GM12872 (cell line): Measurements from ENCODE around the gene SRPK3.

Experiments used
- TF ChIP-seq, protein P1 (sequence below): IDR thresholded peaks from 3 replicates; pipeline ENCODE4 v1.5.1; 2011; ENCODE audit warnings: low read depth, mild to moderate bottlenecking, low read length, moderate library complexity; ENCODE audit not compliant: insufficient read depth

SRPK3 gene

DNA sequence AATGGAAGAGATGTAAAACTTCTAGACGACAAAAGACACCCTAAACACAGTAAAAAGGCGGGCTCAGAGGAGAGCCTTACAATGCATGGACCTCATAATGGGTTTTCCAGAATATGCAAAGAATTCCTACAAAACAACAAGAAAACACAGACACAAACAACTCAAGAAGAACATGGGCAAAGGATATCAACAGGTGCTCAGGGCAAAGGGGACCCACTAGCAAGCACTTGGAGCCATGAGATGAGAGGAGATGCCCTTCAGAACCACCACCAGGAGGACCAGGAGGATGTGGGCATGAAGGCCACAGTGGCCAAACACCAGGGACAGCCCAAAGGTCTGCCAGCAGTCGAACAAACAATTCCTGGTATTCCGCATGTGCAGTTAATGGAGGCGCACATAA, 32.3 kb downstream of the SRPK3 start:
- TF ChIP-seq, protein P1, sequence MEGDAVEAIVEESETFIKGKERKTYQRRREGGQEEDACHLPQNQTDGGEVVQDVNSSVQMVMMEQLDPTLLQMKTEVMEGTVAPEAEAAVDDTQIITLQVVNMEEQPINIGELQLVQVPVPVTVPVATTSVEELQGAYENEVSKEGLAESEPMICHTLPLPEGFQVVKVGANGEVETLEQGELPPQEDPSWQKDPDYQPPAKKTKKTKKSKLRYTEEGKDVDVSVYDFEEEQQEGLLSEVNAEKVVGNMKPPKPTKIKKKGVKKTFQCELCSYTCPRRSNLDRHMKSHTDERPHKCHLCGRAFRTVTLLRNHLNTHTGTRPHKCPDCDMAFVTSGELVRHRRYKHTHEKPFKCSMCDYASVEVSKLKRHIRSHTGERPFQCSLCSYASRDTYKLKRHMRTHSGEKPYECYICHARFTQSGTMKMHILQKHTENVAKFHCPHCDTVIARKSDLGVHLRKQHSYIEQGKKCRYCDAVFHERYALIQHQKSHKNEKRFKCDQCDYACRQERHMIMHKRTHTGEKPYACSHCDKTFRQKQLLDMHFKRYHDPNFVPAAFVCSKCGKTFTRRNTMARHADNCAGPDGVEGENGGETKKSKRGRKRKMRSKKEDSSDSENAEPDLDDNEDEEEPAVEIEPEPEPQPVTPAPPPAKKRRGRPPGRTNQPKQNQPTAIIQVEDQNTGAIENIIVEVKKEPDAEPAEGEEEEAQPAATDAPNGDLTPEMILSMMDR: no peak

DNA sequence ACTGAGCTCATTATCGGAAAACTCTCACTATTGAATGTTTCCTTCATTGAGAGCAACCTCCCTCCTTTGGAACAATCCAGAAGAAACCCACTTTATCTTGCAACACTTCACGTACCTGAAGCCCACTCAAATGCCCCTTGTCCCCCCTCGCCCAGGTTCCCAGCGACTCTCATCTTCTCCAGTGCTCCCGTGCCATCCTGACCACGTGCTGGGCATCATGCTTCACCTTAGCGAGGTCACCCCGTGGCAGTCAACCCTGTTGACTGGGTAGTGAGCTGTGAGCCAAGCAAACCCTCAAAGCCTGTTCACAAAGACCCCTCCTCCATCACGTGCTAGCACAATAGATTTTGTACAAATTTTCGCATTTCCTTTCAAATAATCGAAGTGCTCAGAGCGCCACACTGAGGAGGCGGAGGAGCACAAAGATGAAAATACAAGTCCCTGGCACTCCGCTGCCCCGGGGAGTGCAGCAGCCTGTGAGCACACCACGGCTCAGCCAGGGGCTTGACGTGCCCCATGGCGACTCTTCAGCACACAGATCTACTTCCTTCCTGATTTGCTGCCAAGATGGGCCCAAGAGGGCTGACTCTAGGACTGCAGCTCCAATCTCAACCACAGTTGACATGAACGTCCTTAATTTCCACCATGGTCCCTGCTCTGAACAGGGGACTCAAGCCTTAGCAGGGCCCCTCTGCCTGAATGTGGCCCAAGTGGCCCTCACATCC, 33.9 kb downstream of the SRPK3 start:
- TF ChIP-seq, protein P1: no peak

DNA sequence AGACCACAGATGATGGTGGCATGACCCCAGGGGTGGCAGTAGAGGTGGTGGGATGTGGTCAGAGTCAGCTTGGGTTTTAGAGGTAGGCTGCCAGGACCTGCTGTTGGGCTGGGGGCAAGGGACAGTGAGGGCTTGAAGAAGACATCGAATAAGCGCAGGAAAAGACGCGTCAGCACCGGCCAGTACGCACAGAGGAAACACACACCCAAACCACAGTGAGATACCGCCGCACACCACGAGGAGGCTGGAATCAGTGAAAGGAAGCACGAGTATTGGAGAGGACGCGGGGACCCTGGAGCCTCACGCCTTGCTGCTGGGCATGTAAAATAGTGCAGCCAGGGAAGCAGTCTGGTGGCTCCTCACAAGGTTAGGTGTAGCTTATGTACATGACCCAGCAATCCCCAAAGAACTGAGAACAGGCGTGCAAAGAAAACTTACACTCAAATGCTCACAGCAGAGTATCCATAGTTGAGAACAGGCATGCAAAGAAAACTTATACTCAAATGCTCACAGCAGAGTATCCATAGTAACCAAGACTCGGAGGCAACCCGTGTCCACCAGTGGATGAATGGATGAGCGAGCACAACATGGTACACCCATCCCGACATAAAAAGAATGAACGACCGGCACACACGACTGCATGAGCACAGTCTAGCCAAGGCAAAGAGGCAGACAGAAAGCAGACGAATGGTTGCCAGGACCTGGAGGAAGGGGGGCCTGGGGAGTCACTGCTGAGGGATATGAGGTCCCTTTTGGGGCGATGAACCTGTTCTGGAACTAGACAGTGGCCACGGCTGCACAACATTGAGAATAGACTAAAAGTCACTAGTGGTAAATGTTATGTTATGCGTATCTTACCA, 36.2 kb downstream of the SRPK3 start:
- TF ChIP-seq, protein P1: no peak

DNA sequence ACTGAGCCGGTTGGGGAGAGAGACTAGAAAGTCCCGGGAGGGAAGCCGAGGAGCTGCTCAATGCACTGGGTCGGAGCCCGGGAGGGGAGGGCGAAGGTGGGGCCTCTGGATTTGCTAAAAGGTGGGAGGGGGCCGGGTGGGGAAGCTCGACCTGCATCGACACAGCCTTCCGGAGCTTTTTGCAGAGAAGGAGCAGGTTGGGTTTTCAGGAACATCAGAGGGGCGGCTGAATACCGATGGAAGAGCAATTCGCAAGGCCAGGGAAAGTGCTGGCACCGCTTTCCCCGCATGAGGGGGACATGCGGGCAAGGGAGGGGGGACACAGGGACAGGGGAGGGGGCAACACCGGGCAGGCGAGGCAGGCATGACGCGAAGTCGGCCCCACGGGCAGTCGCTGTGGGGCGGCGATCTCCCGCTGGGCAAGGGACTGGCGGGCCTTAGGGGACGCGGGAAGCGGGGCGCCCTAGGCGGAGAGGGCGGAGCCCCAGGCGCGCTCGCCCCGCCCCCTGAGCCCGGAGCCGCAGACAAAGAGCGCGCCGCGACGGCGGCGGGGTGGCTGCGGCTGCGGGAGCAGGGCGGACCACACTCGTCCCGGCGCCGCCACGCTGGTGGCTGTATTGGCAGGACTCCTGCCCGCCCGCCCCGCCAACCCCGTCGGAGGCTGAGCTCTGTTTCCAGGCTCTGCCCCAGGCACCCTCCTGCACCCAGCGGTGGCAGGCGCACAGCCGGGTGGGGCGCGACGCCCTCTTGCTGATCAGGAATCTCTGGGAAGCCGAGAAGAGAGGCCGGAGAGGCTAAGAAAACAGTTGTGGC, 37.9 kb downstream of the SRPK3 start:
- TF ChIP-seq, protein P1: no peak

DNA sequence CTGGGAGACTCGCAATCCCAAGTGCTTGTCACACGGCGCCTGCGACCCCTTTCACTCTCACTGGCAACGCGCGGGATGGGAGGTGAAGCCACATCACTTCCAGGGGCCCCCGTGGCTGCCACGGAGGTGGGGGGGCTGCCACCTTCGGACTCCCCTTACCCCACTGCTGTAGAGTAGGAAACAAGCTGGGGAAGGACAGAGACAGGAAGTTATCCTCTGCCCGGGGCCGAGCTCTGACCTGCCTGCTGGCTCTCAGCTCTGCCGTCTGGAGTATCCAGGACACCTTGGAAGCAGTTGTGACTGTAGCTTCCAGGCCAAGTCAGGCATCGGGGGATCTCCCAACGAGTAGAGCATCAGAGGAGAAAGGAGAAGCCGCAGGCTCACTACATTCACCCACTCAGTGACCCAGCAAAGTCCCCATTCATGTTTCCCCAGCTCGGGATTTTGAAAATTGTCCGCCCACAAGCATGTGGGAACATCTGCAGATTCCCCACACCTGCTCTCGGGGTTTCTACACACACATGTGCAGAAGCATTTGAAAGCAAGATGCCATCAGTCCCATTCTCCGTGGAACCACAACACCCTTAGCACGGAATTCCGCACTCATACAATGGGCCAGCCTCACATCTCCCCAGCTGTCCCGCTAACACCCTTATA, 38.7 kb downstream of the SRPK3 start:
- TF ChIP-seq, protein P1: no peak

DNA sequence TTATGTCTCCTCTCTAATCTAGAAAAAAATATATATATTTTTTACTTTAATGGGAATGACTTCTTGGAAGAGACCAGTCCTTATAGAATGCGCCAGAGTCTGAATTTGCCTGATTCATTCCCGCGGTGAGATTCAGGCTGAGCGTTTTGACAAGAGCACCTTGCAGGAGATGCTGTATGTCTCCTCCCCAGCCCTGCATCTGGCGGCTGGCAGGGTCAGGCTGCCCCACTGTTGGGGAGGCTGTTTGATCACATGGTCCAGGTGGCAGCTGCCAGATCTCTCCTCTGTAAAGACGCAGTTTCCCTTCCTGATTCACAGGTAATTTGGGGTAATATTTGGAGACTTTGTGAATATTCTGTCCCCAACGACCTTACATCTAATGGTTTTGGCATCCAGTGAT, 39.8 kb downstream of the SRPK3 start:
- TF ChIP-seq, protein P1: no peak
